ENCODE measurements around the gene S100A3.
"Not testable (repeated sequence)": the region's sequence is repeated elsewhere in the genome, so short reads cannot be mapped to it uniquely, and the experiment has no call there.

S100A3 gene

GRCh38 chr1:153548722-153549688 is at the start of gene S100A3:
S100A3 (minus strand) TSS chr1:153549258; CDS start chr1:153548485, 773 bp downstream.
- no peak for DNase-seq

- DNase-seq: peak; percentile 59 to 78
Measured at GRCh38 chr1:153598309-153599172, 49.5 kb upstream of the S100A3 start.

- DNase-seq: no peak
Measured at GRCh38 chr1:153597206-153597605, 48.1 kb upstream of the S100A3 start.

- DNase-seq: no peak
Measured at GRCh38 chr1:153592748-153593147, 43.7 kb upstream of the S100A3 start.

GRCh38 chr1:153588482-153588881 is 39.4 kb upstream of the S100A3 start:
- DNase-seq: no peak

- DNase-seq: not testable (repeated sequence)
Measured at GRCh38 chr1:153588033-153588432, 39.0 kb upstream of the S100A3 start.

GRCh38 chr1:153587314-153587713 is 38.3 kb upstream of the S100A3 start:
- DNase-seq: no peak

- DNase-seq: no peak
Measured at GRCh38 chr1:153586347-153586746, 37.3 kb upstream of the S100A3 start.

GRCh38 chr1:153585006-153585405 is 35.9 kb upstream of the S100A3 start:
- no peak for DNase-seq

- DNase-seq: no peak
Measured at GRCh38 chr1:153583976-153584375, 34.9 kb upstream of the S100A3 start.

- DNase-seq: not testable (repeated sequence)
Measured at GRCh38 chr1:153583514-153583913, 34.5 kb upstream of the S100A3 start.

GRCh38 chr1:153582836-153583235 is 33.8 kb upstream of the S100A3 start:
- DNase-seq: not testable (repeated sequence)

- no peak for DNase-seq
Measured at GRCh38 chr1:153578936-153579335, 29.9 kb upstream of the S100A3 start.

GRCh38 chr1:153578490-153578889 is 29.4 kb upstream of the S100A3 start:
- DNase-seq: no peak

GRCh38 chr1:153577624-153578051 is 28.6 kb upstream of the S100A3 start:
- DNase-seq: no peak

GRCh38 chr1:153577138-153577537 is 28.1 kb upstream of the S100A3 start:
- no peak for DNase-seq

- DNase-seq: not testable (repeated sequence)
Measured at GRCh38 chr1:153575497-153575896, 26.4 kb upstream of the S100A3 start.

GRCh38 chr1:153575081-153575491 is 26.0 kb upstream of the S100A3 start:
- DNase-seq: not testable (repeated sequence)

GRCh38 chr1:153573351-153573750 is 24.3 kb upstream of the S100A3 start:
- DNase-seq: peak in 1 of 2 experiments; percentile 16

- peak; percentile 60 to 66 for DNase-seq
Measured at GRCh38 chr1:153572569-153573015, 23.5 kb upstream of the S100A3 start.

GRCh38 chr1:153571706-153572105 is 22.6 kb upstream of the S100A3 start:
- no peak for DNase-seq

- DNase-seq: no peak
Measured at GRCh38 chr1:153570874-153571273, 21.8 kb upstream of the S100A3 start.

GRCh38 chr1:153569465-153569864 is 20.4 kb upstream of the S100A3 start:
- DNase-seq: no peak
